ENCODE measurements around the gene ARHGEF4.
"Not testable (repeated sequence)": the region's sequence is repeated elsewhere in the genome, so short reads cannot be mapped to it uniquely, and the experiment has no call there.

Gene ARHGEF4

GRCh38 chr2:130976591-130977237 lies 140.0 kb downstream of the ARHGEF4 start:
- no peak for DNase-seq (ENCODE audit: low spot score)

GRCh38 chr2:130977461-130978050 lies 140.8 kb downstream of the ARHGEF4 start:
- no peak for DNase-seq (ENCODE audit: low spot score)

DNA sequence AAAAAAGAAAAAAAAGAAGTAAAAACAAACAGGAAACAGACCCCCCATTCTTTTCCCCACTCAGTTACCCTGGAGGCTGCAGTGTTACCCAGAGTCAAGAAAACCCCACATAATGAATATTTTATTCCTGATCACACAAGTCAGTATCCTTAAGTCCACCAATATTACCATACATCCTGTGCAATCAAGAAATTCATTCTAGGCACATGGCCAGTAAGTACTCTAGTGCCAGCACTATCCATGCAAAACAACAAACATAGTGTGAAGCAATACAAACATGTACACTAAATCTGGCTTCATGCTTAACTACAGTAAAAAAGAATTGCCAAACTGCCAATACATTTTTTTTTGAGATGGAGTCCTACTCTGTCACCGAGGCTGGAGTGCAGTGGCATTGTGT lies 145.0 kb downstream of the ARHGEF4 start:
- DNase-seq (ENCODE audit: low spot score), result no peak

DNA sequence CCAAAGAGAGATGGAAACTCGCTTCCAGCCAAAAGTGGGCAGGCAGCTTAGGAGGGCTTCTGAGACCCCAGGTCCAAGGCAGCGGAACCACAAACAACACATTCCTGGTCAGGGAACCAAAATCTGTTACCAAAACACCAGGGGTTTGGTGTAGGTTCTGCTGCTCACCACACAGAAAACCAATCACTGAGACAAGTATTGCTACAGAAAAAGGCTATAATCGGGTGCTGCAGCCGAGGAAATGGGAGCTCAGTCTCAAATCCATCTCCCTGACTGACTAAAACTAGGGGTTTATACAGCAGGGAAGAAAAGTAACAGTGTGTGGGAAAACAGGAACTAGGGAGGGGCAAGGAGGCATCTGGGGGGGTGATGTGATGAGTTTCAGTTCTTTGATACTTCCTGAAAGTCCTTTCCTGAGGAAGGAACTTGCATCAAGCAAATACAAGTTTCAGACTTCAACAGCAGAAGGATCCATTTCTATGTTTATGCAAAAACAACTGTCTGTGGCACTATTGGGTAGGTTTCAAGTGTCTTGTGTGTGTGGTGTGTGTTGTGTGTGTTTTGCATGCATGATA lies 148.6 kb downstream of the ARHGEF4 start:
- no peak for DNase-seq (ENCODE audit: low spot score)

- DNase-seq (ENCODE audit: low spot score), result no peak
Observed at GRCh38 chr2:130985831-130986649, 149.3 kb downstream of the ARHGEF4 start.

DNA sequence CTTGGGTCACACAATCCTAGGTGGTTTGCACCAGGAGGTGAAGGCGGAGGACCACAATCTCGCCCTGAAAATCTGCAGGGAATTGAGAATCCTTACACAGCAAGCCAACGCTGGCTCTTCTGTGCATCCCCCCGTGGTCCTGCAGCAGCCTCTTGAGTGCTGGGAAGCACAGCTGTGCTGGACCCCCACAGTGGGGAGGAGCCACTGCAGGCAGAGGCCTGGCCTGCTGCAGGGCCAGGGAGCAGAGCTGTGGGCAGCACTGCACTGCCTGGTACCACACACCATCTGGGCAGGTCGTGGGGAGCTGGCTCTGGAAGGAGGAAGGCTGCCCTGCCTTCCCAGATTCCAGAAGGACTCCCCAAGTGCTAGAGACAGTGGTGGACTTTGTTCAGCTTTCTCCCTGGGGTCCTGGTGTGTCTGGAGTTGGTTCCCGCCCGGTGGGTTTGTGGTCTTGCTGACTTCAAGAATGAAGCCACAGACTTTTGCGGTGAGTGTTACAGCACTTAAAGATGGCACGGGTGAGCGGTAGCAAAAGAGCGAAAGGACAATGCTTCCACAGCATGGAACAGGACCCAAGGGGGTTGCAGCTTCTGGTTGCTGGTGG lies 150.3 kb downstream of the ARHGEF4 start:
- DNase-seq (ENCODE audit: low spot score), result no peak

GRCh38 chr2:130987519-130988425 lies 151.1 kb downstream of the ARHGEF4 start:
- DNase-seq (ENCODE audit: low spot score), result no peak

DNA sequence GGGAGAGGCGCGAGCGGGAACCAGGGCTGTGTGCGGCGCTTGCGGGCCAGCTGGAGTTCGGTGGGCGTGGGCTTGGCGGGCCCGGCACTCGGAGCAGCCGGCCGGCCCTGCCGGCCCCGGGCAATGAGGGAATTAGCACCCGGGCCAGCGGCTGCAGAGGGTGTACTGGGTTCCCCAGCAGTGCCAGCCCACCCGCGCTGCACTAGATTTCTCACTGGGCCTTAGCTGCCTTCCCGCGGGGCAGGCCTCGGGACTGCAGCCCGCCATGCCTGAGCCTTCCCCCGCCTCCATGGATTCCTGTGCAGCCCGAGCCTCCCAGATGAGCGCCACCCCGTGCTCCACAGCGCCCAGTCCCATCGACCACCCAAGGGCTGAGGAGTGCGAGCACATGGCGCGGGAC lies 154.7 kb downstream of the ARHGEF4 start:
- not testable (repeated sequence) for DNase-seq (ENCODE audit: low spot score)

DNA sequence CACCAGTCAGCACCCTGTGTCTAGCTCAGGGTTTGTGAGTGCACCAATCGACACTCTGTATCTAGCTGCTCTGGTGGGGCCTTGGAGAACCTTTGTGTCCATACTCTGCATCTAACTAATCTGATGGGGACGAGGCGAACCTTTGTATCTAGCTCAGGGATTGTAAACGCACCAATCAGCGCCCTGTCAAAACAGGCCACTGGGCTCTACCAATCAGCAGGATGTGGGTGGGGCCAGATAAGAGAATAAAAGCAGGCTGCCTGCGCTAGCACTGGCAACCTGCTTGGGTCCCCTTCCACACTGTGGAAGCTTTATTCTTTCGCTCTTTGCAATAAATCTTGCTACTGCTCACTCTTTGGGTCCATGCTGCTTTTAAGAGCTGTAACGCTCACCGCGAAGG lies 155.3 kb downstream of the ARHGEF4 start:
- DNase-seq (ENCODE audit: low spot score), result not testable (repeated sequence)

DNA sequence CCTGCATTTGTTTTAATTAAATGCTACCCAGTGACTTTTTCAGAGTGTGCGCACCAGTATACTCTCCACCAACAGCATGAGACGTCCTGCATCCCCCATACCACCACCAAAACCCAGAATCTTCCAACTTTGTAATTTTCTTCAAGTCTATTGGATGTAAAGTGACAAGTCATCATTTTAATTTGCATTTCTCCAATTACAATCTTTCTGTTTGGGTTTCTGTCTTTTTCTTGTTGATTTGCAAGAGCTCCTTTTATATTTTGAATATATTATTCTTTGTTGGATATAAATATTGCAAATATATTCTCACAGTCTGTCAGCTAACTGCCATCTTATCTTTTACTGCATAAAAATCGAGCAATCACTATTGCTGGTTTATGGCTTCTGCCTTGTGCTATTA lies 160.0 kb downstream of the ARHGEF4 start:
- no peak for DNase-seq (ENCODE audit: low spot score)

DNA sequence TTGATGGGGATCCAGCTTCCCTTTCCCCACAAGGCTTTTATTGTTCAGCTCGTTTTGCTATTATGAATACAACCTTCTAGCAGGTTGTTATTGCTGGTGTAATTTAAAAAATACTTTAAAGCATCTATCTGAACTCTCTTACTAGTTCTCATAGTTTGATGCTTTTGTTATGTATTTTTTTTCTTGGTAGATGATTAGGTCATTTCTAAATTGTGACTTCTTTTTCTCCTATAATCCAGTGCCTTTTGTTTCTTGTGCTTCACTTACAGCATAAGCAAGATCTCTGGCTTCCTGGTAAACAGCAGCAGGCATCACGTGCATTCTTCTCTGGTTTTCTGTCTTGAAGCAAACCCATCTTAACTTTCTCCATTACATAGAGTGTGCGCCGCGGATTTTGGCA lies 160.5 kb downstream of the ARHGEF4 start:
- no peak for DNase-seq (ENCODE audit: low spot score)

DNA sequence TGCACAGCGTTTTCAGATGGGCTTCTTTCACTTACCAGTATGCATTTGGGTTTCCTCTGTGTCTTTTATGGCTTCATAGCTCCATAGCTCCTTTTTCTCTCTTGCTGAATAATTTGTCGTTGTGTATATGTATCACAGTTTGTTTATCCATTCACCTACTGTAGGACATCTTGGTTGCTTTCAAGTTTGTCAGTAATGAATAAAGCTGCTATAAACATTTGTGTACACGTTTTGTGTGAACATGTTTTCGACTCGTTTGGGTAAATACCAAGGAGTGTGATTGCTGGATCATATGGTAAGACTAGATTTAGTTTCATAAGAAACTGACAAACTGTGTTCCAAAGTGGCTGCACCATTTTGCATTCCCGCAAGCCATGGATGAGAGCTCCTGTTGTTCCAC lies 161.8 kb downstream of the ARHGEF4 start:
- DNase-seq (ENCODE audit: low spot score), result no peak

- no peak for DNase-seq (ENCODE audit: low spot score)
Observed at GRCh38 chr2:131004446-131005209, 167.9 kb downstream of the ARHGEF4 start.

DNA sequence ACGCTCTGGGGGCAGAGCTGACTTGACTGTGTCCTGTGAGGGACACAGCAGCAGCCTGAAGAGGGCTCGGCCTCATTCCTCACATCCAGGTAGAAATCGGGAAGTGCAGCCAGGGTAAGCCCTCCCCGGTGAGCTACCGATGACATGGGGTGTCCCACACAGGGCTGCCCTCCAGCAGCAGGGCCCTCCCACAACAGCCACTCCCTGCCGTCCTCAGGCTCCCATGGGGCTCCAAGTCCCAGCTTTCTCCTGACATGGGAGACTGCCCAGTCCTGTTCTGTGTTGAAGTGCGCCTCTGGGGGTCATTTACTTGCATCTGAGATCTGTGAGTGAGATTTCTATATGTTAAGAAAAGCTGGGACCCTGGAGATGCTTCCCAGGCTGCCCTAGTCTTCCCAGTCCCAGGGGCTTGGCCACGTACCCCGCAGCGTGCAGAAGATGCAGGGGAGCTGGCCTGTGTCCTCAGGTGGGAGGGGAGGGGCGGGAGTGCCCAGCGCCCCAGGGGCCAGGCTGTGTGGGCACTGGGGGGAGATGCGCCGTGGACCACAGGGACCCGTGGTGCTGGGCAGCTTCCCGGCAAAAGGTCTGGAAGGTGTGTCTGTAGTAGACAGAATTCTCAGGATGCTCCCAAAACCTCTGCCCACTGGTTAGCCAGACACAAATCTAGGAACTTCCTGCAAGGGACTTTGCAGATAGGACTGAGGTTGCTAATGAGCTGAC lies 168.7 kb downstream of the ARHGEF4 start:
- no peak for DNase-seq (ENCODE audit: low spot score)

GRCh38 chr2:131006561-131006960 lies 169.8 kb downstream of the ARHGEF4 start:
- no peak for DNase-seq (ENCODE audit: low spot score)

GRCh38 chr2:131008967-131009366 lies 172.3 kb downstream of the ARHGEF4 start:
- no peak for DNase-seq (ENCODE audit: low spot score)

DNA sequence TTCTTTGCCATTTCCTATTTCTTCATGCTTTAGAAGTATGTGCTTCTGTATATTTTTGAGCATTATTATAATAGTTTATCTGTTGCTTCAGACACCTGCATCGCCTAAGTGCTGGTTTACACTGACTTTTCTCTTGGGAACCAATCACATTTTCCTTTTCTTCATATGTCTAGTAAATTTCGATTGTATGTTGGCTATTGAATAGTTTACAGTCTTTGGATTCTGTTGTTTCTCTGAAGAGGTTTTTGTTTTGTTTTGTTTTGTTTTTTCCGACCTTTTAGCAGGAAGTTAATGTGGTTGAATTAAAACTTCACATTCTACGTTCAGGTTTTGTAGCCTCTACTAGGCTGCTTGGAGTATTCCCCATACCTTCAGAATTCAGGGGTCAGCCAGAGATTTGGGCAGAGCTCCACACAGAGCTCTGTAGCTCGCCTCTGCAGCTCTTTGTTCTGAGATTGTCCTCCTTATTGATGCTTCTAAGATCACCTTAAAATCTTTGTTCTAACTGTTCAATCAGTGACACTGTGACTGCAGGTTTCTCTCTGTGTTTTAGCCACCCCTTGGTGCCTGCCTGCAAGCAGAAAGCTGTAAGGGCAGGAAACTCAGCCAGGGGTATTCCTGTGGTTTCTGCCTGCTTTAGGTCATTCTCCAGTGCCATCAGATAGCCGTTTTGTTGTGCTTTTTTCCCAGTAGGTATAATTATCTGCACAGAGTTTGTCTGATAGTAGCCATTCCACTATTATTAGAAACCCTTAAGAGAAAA lies 173.2 kb downstream of the ARHGEF4 start:
- no peak for DNase-seq (ENCODE audit: low spot score)

DNA sequence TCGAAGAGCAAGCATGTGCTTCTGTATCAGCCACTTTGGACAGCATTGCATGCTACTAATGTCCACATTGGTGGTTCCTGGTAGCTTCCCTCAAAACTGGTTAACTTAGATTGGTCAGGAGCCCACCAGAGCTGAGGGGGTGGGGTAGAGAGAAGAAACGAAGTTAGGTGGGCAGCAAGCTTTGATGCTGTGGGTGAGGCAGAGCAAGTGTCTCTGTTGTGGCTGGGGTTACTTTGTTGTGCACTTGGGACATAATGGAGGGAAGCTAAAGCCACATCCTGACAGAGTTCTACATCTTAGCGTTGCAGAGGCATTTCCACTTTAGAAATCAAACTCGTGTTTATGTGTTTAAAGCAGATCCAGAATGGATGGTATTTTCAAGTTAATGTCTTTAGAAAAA lies 173.9 kb downstream of the ARHGEF4 start:
- DNase-seq (ENCODE audit: low spot score), result no peak

GRCh38 chr2:131011486-131011885 lies 174.8 kb downstream of the ARHGEF4 start:
- DNase-seq (ENCODE audit: low spot score), result no peak

All from pons (tissue), 1 donor.